ENCODE results near the gene RGS7.

DNA sequence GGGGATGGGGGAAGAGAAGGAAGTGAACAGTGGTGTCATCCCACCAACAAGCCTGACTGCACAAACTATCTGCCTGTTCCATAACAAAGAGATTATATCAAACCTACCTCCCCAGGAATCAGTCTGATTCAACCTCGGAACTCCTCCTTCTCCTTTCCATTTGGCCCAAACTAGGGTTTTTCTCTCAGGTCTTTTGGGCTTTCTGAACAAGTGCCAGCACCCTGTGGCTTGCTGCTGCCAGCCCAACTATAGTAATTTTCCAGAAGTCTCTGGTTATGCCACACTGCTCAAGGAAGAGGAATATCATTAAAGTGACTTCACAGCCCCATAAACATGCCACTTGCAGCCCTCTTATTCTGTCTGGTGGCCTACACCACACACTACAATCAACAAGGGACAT lies 70.5 kb downstream of the RGS7 start:
- TF ChIP-seq CTCF (IDR thresholded peaks at IDR 0.05; ENCODE audit: low read depth, low read length) (no peak), EZH2phosphoT487 (IDR thresholded peaks at IDR 0.05; ENCODE audit: low read depth) (no peak)

Data from OCI-LY3 (cell line).